DND-41 (cell line): Measurements from ENCODE around the gene ZC3H13.

Source experiments
- ATAC-seq: fragments of 200-7000 bp; cut with Tn5 transposase; 3 replicates; pipeline ENCODE4 v1.9.1; 2021; ENCODE audit warnings: low read depth; ENCODE audit not compliant: insufficient read depth
- DNase-seq: peaks from one replicate; pipeline ENCODE4 v3.0.0-alpha.2; 2020
- H2AFZ ChIP-seq: 2 replicates; pipeline ENCODE4 v1.6.0; 2012; ENCODE audit warnings: low read depth, low read length
- H3K27ac ChIP-seq: 2 replicates; pipeline ENCODE4 v1.5.1; 2012; ENCODE audit warnings: low read length, inconsistent platforms
- H3K27me3 ChIP-seq: fragments of 200-600 bp; sonication (generic); 2 replicates; pipeline ENCODE4 v1.6.0; 2012; ENCODE audit warnings: low read length, mild to moderate bottlenecking, inconsistent platforms; ENCODE audit not compliant: insufficient read depth, poor library complexity
- H3K36me3 ChIP-seq: 2 replicates; pipeline ENCODE4 v1.5.1; 2012; ENCODE audit warnings: low read length, inconsistent platforms; ENCODE audit not compliant: insufficient read depth
- H3K4me1 ChIP-seq: 2 replicates; pipeline ENCODE4 v1.5.1; 2012; ENCODE audit warnings: mild to moderate bottlenecking, low read length; ENCODE audit not compliant: insufficient read depth
- H3K4me2 ChIP-seq: 2 replicates; pipeline ENCODE4 v1.6.0; 2012; ENCODE audit warnings: mild to moderate bottlenecking, moderate library complexity, low read length, inconsistent platforms; ENCODE audit not compliant: insufficient read depth
- H3K4me3 ChIP-seq, 2 experiments: fragments of 200-600 bp in 1 of 2; shearing (Covaris generic) in 1 of 2; 2 replicates each; pipeline ENCODE4 v1.5.1; 2012 to 2016; ENCODE audit warnings: inconsistent platforms in 2 of 2, low read length in 2 of 2, mild to moderate bottlenecking in 2 of 2, low read depth in 1 of 2, moderate library complexity in 1 of 2
- H3K79me2 ChIP-seq: 2 replicates; pipeline ENCODE4 v1.6.0; 2012; ENCODE audit warnings: low read length, inconsistent platforms; ENCODE audit not compliant: insufficient read depth
- H3K9ac ChIP-seq: 2 replicates; pipeline ENCODE4 v1.6.0; 2012; ENCODE audit warnings: low read depth, mild to moderate bottlenecking, inconsistent platforms, low read length, moderate library complexity
- H3K9me3 ChIP-seq: 2 replicates; pipeline ENCODE4 v1.5.1; 2012; ENCODE audit warnings: low read length, moderate library complexity, mild to moderate bottlenecking, inconsistent platforms; ENCODE audit not compliant: insufficient read depth, severe bottlenecking
- H4K20me1 ChIP-seq: 2 replicates; pipeline ENCODE4 v1.6.0; 2012; ENCODE audit warnings: low read length; ENCODE audit not compliant: insufficient read depth
- EZH2 ChIP-seq: IDR thresholded peaks from 3 replicates; pipeline ENCODE4 v1.6.1; 2012; ENCODE audit warnings: borderline replicate concordance, low read depth, mild to moderate bottlenecking, moderate library complexity, low read length, inconsistent platforms; ENCODE audit not compliant: severe bottlenecking
- TF ChIP-seq, protein P1 (sequence below): IDR thresholded peaks from 2 replicates; pipeline ENCODE4 v1.5.1; 2012; ENCODE audit warnings: borderline replicate concordance, low read length, moderate library complexity, mild to moderate bottlenecking; ENCODE audit not compliant: poor library complexity, severe bottlenecking; ENCODE audit errors: extremely low read depth

The ZC3H13 gene

DNA sequence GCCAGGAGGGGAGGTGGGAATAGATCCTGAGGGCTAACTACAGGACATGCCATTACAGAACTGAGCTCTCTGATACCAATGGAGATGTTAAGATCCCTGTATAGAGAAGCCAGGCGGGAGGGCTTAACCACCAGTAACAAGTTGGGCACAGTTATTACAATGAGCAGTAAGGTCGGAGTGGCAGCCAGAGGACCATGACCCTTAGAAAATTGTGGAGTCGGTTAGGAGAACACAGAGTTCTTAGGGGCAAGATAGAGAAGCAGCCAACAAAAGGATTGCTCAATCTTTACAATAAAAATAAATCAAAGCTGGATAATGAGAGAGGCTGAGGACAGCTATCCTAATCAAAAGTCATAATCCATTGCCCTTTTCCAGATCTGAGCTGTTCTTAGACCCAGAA is 41.9 kb upstream of the ZC3H13 start:
- Histone ChIP-seq H3K4me1 (no peaks in the 10 kb centered on the region), H2AFZ (no peak overlapping the region), H3K4me2 (no peak overlapping the region), H3K27me3 (no peaks in the 10 kb centered on the region), H4K20me1 (no peaks in the 10 kb centered on the region), H3K4me3 (no peak overlapping the region), H3K36me3 (no peaks in the 10 kb centered on the region), H3K79me2 (no peaks in the 10 kb centered on the region), H3K27ac (no peak overlapping the region), H3K9ac (no peak overlapping the region), H3K9me3 (no peaks in the 10 kb centered on the region)
- no peak for DNase-seq
- TF ChIP-seq, protein P1, sequence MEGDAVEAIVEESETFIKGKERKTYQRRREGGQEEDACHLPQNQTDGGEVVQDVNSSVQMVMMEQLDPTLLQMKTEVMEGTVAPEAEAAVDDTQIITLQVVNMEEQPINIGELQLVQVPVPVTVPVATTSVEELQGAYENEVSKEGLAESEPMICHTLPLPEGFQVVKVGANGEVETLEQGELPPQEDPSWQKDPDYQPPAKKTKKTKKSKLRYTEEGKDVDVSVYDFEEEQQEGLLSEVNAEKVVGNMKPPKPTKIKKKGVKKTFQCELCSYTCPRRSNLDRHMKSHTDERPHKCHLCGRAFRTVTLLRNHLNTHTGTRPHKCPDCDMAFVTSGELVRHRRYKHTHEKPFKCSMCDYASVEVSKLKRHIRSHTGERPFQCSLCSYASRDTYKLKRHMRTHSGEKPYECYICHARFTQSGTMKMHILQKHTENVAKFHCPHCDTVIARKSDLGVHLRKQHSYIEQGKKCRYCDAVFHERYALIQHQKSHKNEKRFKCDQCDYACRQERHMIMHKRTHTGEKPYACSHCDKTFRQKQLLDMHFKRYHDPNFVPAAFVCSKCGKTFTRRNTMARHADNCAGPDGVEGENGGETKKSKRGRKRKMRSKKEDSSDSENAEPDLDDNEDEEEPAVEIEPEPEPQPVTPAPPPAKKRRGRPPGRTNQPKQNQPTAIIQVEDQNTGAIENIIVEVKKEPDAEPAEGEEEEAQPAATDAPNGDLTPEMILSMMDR = no peak
- TF ChIP-seq EZH2 = no peak
- no peak for ATAC-seq

DNA sequence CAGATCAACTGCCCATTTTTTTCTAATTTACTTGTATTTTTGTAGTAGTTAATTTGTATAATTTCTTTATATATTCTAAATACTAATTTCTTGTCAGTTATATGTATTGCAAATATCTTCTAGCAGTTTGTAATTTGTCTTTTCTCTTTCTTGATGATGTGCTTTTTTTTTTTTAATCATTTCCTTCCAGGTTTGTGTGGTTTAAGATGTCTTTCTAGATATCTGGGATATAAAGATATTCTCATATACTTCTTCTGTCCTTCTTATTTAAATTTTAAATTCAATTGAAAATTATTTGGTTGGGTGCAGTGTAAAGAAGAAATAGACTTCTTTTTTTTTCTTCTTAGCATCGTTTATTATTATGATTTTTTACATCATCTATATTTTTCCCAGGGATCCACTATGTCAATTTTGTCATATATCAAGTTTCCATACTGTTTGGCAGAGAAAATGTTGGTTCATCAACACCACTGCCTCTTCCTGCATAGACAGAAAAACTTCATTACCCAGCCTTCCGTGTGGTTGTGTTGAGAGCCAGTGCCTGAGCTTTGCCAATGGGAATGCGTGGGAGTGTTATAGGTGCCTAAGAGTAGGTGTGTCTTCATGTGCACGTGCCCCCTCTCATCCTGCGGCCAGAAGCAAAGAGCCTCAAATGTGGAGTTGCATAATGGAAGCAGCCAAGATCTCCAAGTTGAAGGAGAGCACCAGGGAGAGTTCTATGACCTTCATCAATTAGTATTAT is 36.4 kb upstream of the ZC3H13 start:
- H3K79me2 ChIP-seq = no peaks in the 10 kb centered on the region
- no peaks in the 10 kb centered on the region for H3K9me3 ChIP-seq
- DNase-seq (no peak), ATAC-seq (no peak)
- no peaks in the 10 kb centered on the region for H3K36me3 ChIP-seq
- no peaks in the 10 kb centered on the region for H3K27me3 ChIP-seq
- no peak for TF ChIP-seq EZH2
- TF ChIP-seq, protein P1 = no peak
- no peaks in the 10 kb centered on the region for H4K20me1 ChIP-seq
- H2AFZ ChIP-seq = no peak overlapping the region
- no peak overlapping the region for H3K4me2 ChIP-seq
- H3K4me3 ChIP-seq = no peak overlapping the region
- H3K9ac ChIP-seq = no peak overlapping the region
- H3K4me1 ChIP-seq = no peaks in the 10 kb centered on the region
- H3K27ac ChIP-seq = no peak overlapping the region

DNA sequence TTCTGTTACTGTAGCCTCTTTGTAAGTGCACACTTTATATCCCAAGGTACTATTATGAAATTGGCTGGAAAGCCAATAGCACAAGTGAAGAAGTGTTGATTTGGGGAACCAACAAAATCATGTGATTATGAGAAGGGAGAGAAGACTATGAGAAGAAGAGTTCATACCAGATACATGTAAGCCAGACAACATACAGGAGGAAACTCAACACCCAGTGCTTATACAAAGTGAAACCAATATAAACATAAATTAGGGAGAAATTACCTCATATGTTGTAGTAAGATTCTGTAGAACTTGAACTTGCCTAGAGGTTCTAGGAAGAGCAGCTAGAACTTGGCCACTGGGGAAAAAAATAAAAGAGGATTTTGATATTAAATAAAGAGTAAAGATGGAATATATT is 34.9 kb upstream of the ZC3H13 start:
- no peak overlapping the region for H3K4me2 ChIP-seq
- H3K27me3 ChIP-seq = no peaks in the 10 kb centered on the region
- H3K27ac ChIP-seq = no peak overlapping the region
- H3K9me3 ChIP-seq = no peaks in the 10 kb centered on the region
- H3K9ac ChIP-seq = no peak overlapping the region
- H3K36me3 ChIP-seq = no peaks in the 10 kb centered on the region
- ATAC-seq (no peak), DNase-seq (no peak)
- H4K20me1 ChIP-seq = no peaks in the 10 kb centered on the region
- no peaks in the 10 kb centered on the region for H3K79me2 ChIP-seq
- TF ChIP-seq, protein P1 = no peak
- TF ChIP-seq EZH2 = no peak
- H3K4me1 ChIP-seq = no peaks in the 10 kb centered on the region
- H3K4me3 ChIP-seq = no peak overlapping the region
- no peak overlapping the region for H2AFZ ChIP-seq
